ENCODE data around the gene UNC13C.

Gene UNC13C

GRCh38 chr15:54566654-54567053 lies 588.4 kb downstream of the UNC13C start:
- no peak for DNase-seq (ENCODE audit: low read depth, low spot score)

DNA sequence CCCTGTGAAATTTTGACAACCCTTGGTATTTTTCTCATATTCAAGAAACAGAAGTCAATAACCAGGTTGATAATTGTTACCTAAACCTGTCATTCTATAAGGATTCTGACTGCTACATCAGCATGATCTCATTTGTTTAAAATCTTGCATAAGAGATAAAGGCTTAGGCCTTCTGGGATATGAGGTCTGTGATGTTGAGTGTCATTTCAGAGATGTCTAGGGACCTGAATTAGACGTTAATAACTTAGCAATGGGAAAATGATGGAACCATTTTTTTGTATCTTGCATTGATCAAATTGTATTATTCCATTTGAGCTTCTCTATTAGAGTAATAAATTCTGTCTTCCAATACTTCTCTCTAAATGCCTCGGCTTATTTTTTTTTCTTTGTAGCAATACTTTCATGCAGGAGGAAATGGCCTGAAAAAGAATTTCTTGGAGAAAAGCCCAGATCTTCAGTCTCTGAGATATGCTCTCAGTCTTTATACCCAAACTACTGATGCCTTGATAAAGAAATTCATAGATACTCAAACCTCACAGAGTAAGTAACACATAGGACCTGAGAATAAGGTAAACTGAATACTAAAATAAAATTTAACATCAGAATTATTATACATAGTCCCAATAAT lies 589.3 kb downstream of the UNC13C start:
- DNase-seq (ENCODE audit: low read depth, low spot score), result no peak

GRCh38 chr15:54568381-54568780 lies 590.1 kb downstream of the UNC13C start:
- no peak for DNase-seq (ENCODE audit: low read depth, low spot score)

DNA sequence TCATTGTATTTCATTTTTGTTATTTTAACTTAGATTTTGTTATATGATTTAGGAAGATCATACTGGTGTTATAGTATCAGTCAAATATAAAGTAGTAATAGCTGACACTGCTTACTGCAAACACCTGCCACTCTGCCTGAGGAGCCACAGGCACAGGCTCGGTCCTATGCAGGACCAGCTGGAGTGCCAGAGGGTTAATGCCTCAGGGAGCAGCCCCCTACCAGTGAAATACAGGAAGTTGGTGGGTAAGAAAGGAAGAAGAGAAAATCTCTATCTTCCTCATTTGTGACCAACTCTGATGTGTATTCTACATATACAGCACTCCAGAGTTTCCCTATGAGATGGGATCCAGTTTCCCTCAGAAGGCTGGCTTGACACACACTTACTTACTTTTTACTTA lies 593.3 kb downstream of the UNC13C start:
- no peak for DNase-seq (ENCODE audit: low read depth, low spot score)

DNA sequence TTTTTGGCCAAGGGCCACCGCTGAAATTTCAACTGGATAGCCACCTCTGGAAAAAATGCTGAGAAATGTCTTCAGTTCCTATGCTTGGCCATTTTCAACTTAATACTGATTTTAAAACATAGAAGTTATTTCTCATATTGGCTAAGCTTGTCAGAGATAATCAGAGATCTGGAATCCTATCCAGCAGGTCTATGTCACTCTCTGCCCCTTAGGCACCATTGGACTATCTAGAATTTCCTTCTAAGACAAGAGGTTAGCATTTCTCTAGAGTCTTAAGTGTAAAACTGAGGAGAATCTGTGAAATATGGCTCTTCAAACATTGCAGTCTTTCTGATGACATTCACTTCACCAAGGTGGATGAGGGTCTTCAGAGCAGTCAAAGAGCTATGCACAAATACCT lies 597.3 kb downstream of the UNC13C start:
- DNase-seq (ENCODE audit: low read depth, low spot score), result no peak

DNA sequence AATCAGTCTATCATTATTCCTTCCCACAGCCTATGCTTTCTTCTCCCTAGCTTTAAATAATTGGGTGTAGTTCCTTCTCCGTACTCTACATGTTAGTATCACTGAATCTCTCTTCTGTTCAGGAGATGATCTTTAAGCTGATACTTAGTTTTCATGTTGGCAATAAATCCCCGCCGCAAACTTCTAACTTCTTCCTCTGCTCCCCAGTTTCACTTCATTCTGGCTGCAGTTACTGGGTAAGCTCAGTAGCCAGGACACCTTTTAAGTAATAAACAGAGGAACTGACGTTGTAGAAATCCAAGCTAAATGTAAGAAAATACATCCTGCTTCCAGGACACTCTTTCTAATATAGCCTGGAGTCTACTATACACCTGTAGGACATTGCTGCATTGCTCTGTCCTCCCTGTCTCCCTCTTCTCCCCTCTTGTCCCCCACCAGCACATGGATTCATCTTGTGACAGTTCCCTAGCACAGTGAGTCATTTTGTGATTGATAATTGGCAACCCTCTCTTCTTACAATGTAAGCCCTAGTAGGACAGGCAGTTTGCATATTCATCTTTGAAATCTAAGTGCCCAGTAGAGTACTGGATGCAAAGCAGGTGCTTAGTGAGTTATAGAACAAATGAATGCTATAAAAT lies 598.2 kb downstream of the UNC13C start:
- DNase-seq (ENCODE audit: low read depth, low spot score), result no peak

DNA sequence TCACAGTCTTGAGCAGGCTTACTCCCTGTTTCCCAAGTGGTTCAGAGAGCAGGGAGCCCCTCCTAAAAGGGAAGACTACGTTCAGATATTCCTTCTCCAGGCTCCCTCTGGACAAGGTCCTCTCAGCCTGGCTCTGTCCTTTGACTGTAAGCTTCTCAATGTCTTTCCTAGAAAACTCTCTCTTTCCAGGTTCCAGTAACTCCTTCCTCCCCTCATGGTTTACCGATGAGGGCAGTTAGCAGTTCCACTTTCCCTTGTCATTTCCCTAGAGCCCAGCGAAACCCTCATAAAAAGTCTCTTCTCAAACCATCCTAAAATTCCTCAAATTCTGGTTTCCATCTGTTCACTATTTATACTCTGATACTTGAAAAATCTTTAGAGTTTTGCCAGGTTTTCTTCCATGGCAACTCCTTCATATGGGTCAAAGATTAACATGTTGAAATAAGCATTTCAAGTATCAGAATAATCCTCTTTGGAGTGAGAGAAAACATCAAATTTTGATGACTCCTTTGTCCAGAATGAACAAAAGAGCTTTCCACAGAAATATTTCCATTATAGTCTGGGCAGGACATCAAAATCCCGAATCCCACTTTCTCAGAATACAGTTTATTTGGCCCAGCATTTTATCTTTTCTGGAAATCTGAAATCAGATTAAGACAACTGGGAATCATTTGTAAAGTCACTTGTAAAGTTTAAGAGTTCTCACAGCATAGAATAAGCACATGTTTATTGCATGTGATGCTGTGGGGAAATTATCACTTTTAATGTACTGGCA lies 599.4 kb downstream of the UNC13C start:
- DNase-seq (ENCODE audit: low read depth, low spot score), result no peak

- DNase-seq (ENCODE audit: low read depth, low spot score), result no peak
Measured at GRCh38 chr15:54579855-54580254, 601.6 kb downstream of the UNC13C start.

DNA sequence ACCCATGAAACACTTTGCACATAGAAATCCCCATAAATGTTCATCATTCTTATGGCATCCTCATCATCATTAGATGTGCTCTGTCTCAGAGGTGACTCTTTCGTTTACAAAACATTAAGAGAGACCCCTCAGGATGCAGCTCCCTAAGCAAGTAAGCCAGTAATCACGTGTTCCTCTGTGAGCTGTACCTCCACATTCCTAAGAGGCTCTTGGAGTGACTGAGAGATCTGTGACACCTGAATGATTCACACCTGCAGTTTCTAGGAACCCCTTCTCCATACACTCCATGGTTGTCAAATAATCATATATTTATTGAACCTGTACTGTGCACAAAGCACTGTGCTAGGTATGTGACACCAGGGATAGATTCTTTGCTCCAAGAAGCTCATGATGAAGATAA lies 602.4 kb downstream of the UNC13C start:
- DNase-seq (ENCODE audit: low read depth, low spot score), result no peak

- DNase-seq (ENCODE audit: low read depth, low spot score), result no peak
Measured at GRCh38 chr15:54582863-54583643, 604.8 kb downstream of the UNC13C start.

DNA sequence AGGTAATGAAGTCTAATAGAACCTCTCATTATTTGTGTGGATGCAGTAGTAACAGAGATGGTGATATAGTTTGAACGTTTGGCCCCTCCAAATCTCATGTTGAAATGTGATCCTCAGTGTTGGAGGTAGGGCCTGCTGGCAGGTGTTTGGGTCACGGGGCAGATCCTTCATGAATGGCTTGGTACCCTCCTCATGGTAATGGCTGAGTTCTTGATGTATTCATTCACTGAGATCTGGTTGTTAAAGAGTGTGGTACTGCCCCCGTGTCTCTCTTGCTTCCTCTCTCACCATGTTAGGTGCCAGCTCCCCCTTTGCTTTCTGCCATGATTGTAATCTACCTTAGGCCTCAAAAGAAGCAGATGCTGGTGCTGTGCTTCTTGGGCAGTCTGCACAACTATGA lies 606.8 kb downstream of the UNC13C start:
- DNase-seq (ENCODE audit: low read depth, low spot score), result no peak

GRCh38 chr15:54594115-54594514 lies 615.9 kb downstream of the UNC13C start:
- DNase-seq (ENCODE audit: low read depth, low spot score), result no peak

DNA sequence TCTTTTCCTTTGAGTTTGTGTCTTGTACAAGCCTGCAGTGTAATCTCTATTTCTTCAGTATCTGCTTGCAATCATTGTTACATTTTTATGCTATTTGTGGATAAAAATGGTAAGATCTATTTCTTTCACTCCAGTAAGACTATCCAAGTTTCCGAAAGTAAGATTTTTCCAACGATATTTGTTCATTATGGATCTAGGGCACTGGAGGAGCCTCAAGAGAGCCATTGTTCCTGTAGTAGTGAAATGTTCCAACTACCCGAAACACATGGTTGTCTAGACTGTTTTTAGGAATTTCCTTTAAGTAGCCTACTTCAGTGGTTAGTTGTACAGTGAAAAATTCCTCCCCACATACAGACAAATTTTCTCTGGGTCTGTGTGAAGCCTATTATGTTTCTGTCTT lies 621.1 kb downstream of the UNC13C start:
- no peak for DNase-seq (ENCODE audit: low read depth, low spot score)

- DNase-seq (ENCODE audit: low read depth, low spot score), result no peak
Measured at GRCh38 chr15:54605043-54605442, 626.8 kb downstream of the UNC13C start.

- no peak for DNase-seq (ENCODE audit: low read depth, low spot score)
Measured at GRCh38 chr15:54605556-54605955, 627.3 kb downstream of the UNC13C start.

GRCh38 chr15:54608876-54609835 lies 630.9 kb downstream of the UNC13C start:
- DNase-seq (ENCODE audit: low read depth, low spot score), result no peak

GRCh38 chr15:54618120-54618519 lies 639.9 kb downstream of the UNC13C start:
- no peak for DNase-seq (ENCODE audit: low read depth, low spot score)

DNA sequence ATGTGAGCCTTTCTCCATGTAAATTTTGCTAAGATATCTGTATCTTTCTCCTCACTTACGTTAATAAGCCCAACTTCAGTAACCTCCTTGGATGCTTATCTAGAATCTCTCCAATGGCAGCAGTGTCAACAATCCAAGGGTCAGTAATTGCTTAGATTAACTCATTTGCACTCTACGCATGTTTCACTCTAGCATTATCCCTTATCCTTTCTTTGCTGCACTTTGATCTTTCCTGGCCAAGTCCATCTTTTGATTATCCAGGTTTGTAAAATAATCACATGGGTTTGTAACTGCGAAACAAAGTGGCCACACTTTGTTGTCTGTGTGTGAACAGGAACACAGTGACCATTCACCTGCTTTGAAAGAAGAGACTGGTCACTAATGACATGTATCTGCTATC lies 640.9 kb downstream of the UNC13C start:
- DNase-seq (ENCODE audit: low read depth, low spot score), result no peak

- no peak for DNase-seq (ENCODE audit: low read depth, low spot score)
Measured at GRCh38 chr15:54620916-54621315, 642.7 kb downstream of the UNC13C start.

GRCh38 chr15:54636147-54636546 lies 657.9 kb downstream of the UNC13C start:
- DNase-seq (ENCODE audit: low read depth, low spot score), result no peak

DNA sequence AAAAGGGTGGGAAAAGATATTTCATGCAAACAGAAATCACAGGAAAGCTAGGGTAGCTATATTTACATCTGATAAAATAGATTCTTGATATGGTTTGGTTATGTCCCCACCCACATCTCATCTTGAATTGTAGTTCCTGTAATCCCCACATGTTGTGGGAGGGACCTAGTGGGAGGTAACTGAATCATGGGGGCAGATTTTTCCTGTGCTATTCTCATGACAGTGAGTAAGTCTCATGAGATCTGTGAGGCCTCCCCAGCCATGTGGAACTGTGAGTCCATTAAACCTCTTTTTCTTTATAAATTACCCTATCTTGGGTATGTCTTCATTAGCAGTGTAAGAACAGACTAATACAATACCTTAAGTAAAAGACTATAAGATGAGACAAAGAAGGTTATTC lies 660.4 kb downstream of the UNC13C start:
- no peak for DNase-seq (ENCODE audit: low read depth, low spot score)

Data from brain pericyte (primary cell).